A549 (cell line): ENCODE measurements around the gene RBFOX1.

ENCODE experiments used
- BHLHE40 ChIP-seq: IDR thresholded peaks from 2 replicates; pipeline ENCODE4 v1.6.1; 2012; ENCODE audit warnings: low read depth, low read length, inconsistent platforms
- CBX2 ChIP-seq: fragments of 200-600 bp; sonication (generic); IDR thresholded peaks from 2 replicates; pipeline ENCODE4 v1.6.1; 2016; ENCODE audit warnings: low read depth, mild to moderate bottlenecking, borderline replicate concordance
- CEBPB ChIP-seq, 2 experiments: fragments of >200 bp in 1 of 2; sonication (Bioruptor Twin) in 1 of 2; formaldehyde crosslinking in 1 of 2; IDR thresholded peaks; 2 replicates each; pipeline ENCODE4 v1.6.1; 2012 to 2016
- JUNB ChIP-seq: fragments of >200 bp; sonication (Bioruptor Twin); formaldehyde crosslinking; IDR thresholded peaks from 2 replicates; pipeline ENCODE4 v1.6.1; 2016
- POLR2A ChIP-seq: IDR thresholded peaks from 2 replicates; pipeline ENCODE4 v1.6.1; 2012; ENCODE audit warnings: mild to moderate bottlenecking, low read length
- RCOR1 ChIP-seq: fragments of 150-350 bp; IDR thresholded peaks from 2 replicates; pipeline ENCODE4 v1.6.1; 2014; ENCODE audit warnings: antibody characterized with exemption, low read length, low read depth
- RFX5 ChIP-seq: fragments of 450-650 bp; IDR thresholded peaks from 2 replicates; pipeline ENCODE4 v1.7.1; 2014; ENCODE audit warnings: antibody characterized with exemption, mild to moderate bottlenecking, moderate library complexity
- TF ChIP-seq, protein P1 (sequence below): fragments of >200 bp; sonication (Bioruptor Twin); formaldehyde crosslinking; IDR thresholded peaks from 3 replicates; pipeline ENCODE4 v1.5.1; 2016
- TF ChIP-seq, protein P2 (sequence below): IDR thresholded peaks from 2 replicates; pipeline ENCODE4 v1.6.1; 2012; ENCODE audit warnings: low read depth, borderline replicate concordance

- TF ChIP-seq, protein P1, sequence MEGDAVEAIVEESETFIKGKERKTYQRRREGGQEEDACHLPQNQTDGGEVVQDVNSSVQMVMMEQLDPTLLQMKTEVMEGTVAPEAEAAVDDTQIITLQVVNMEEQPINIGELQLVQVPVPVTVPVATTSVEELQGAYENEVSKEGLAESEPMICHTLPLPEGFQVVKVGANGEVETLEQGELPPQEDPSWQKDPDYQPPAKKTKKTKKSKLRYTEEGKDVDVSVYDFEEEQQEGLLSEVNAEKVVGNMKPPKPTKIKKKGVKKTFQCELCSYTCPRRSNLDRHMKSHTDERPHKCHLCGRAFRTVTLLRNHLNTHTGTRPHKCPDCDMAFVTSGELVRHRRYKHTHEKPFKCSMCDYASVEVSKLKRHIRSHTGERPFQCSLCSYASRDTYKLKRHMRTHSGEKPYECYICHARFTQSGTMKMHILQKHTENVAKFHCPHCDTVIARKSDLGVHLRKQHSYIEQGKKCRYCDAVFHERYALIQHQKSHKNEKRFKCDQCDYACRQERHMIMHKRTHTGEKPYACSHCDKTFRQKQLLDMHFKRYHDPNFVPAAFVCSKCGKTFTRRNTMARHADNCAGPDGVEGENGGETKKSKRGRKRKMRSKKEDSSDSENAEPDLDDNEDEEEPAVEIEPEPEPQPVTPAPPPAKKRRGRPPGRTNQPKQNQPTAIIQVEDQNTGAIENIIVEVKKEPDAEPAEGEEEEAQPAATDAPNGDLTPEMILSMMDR = no peak
- no peak for TF ChIP-seq JUNB
- no peak for TF ChIP-seq BHLHE40
- TF ChIP-seq CBX2 = no peak
- TF ChIP-seq CEBPB (IDR thresholded peaks at IDR 0.05) = no peak
- TF ChIP-seq RCOR1 = no peak
- TF ChIP-seq, protein P2, sequence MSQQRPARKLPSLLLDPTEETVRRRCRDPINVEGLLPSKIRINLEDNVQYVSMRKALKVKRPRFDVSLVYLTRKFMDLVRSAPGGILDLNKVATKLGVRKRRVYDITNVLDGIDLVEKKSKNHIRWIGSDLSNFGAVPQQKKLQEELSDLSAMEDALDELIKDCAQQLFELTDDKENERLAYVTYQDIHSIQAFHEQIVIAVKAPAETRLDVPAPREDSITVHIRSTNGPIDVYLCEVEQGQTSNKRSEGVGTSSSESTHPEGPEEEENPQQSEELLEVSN = no peak
- no peak for TF ChIP-seq RFX5
- no peak for TF ChIP-seq POLR2A
Observed at GRCh38 chr16:7330709-7331108, 1.9 kb upstream of the RBFOX1 start.
